Measurements from ENCODE around the gene DLG1. TPM values are rescaled to one million over a fixed set of nuclear protein-coding genes. Genes with fewer than 3 reads are reported as not detected.

Gene DLG1
- total and polyA plus RNA-seq, 2 experiments from 2014 or later = 27.6 to 98.0 TPM

GRCh38 chr3:197331131-197331530 is 32.7 kb upstream of the DLG1 start:
- H3K27ac Mint-ChIP-seq = no peak overlapping the region
- H4K20me1 ChIP-seq (replicated peaks; ENCODE audit: insufficient read depth) = no peaks in the 10 kb centered on the region
- H3K27me3 ChIP-seq (ENCODE audit: insufficient read depth) = no peaks in the 10 kb centered on the region
- H3K36me3 ChIP-seq (ENCODE audit: insufficient read depth) = no peaks in the 10 kb centered on the region
- ATAC-seq (no peak), DNase-seq (ENCODE audit: low spot score) (peak; percentile 25)
- H3K4me1 Mint-ChIP-seq = peaks cover 16% of the 10 kb centered on the region
- no peak overlapping the region for H3K27ac ChIP-seq (ENCODE audit: low read depth)
- peak overlapping the region; percentile 56 for H2AFZ ChIP-seq
- peaks cover 1% of the 10 kb centered on the region for H3K27me3 Mint-ChIP-seq (ENCODE audit: insufficient read depth, low read depth, poor library complexity)
- H3K79me2 ChIP-seq (replicated peaks; ENCODE audit: insufficient read depth) = no peaks in the 10 kb centered on the region
- no peaks in the 10 kb centered on the region for H3F3A ChIP-seq (replicated peaks; ENCODE audit: low read depth)
- H3K4me3 ChIP-seq = no peak overlapping the region
- H3K4me3 Mint-ChIP-seq = no peak overlapping the region
- no peaks in the 10 kb centered on the region for H3K4me1 ChIP-seq (ENCODE audit: insufficient read depth)
- no peak overlapping the region for H3K4me2 ChIP-seq
- no peaks in the 10 kb centered on the region for H3K36me3 Mint-ChIP-seq (ENCODE audit: low read depth)
- no peaks in the 10 kb centered on the region for H3K9me3 Mint-ChIP-seq
- peaks cover 5% of the 10 kb centered on the region; the same call in 1 of the 2 replicates for H3K9me2 ChIP-seq (ENCODE audit: insufficient read depth)
- TF ChIP-seq ZNF331 (CRISPR knock-in tag; IDR thresholded peaks at IDR 0.05; ENCODE audit: low read depth) (no peak), STAT1 (IDR thresholded peaks at IDR 0.05; ENCODE audit: unreplicated experiment) (no peak), CTCF (conservative IDR thresholded peaks at IDR 0.05; ENCODE audit: low read depth in 2 of 2) (0 out of 4 replicates have a peak, but pooled peaks of 1 of the 2 experiments have one; percentile 18), EZH2phosphoT487 (IDR thresholded peaks at IDR 0.05; ENCODE audit: unreplicated experiment) (no peak), POLR2AphosphoS5 (IDR thresholded peaks at IDR 0.05; ENCODE audit: low read depth) (no peak)
- TF ChIP-seq, protein P1, sequence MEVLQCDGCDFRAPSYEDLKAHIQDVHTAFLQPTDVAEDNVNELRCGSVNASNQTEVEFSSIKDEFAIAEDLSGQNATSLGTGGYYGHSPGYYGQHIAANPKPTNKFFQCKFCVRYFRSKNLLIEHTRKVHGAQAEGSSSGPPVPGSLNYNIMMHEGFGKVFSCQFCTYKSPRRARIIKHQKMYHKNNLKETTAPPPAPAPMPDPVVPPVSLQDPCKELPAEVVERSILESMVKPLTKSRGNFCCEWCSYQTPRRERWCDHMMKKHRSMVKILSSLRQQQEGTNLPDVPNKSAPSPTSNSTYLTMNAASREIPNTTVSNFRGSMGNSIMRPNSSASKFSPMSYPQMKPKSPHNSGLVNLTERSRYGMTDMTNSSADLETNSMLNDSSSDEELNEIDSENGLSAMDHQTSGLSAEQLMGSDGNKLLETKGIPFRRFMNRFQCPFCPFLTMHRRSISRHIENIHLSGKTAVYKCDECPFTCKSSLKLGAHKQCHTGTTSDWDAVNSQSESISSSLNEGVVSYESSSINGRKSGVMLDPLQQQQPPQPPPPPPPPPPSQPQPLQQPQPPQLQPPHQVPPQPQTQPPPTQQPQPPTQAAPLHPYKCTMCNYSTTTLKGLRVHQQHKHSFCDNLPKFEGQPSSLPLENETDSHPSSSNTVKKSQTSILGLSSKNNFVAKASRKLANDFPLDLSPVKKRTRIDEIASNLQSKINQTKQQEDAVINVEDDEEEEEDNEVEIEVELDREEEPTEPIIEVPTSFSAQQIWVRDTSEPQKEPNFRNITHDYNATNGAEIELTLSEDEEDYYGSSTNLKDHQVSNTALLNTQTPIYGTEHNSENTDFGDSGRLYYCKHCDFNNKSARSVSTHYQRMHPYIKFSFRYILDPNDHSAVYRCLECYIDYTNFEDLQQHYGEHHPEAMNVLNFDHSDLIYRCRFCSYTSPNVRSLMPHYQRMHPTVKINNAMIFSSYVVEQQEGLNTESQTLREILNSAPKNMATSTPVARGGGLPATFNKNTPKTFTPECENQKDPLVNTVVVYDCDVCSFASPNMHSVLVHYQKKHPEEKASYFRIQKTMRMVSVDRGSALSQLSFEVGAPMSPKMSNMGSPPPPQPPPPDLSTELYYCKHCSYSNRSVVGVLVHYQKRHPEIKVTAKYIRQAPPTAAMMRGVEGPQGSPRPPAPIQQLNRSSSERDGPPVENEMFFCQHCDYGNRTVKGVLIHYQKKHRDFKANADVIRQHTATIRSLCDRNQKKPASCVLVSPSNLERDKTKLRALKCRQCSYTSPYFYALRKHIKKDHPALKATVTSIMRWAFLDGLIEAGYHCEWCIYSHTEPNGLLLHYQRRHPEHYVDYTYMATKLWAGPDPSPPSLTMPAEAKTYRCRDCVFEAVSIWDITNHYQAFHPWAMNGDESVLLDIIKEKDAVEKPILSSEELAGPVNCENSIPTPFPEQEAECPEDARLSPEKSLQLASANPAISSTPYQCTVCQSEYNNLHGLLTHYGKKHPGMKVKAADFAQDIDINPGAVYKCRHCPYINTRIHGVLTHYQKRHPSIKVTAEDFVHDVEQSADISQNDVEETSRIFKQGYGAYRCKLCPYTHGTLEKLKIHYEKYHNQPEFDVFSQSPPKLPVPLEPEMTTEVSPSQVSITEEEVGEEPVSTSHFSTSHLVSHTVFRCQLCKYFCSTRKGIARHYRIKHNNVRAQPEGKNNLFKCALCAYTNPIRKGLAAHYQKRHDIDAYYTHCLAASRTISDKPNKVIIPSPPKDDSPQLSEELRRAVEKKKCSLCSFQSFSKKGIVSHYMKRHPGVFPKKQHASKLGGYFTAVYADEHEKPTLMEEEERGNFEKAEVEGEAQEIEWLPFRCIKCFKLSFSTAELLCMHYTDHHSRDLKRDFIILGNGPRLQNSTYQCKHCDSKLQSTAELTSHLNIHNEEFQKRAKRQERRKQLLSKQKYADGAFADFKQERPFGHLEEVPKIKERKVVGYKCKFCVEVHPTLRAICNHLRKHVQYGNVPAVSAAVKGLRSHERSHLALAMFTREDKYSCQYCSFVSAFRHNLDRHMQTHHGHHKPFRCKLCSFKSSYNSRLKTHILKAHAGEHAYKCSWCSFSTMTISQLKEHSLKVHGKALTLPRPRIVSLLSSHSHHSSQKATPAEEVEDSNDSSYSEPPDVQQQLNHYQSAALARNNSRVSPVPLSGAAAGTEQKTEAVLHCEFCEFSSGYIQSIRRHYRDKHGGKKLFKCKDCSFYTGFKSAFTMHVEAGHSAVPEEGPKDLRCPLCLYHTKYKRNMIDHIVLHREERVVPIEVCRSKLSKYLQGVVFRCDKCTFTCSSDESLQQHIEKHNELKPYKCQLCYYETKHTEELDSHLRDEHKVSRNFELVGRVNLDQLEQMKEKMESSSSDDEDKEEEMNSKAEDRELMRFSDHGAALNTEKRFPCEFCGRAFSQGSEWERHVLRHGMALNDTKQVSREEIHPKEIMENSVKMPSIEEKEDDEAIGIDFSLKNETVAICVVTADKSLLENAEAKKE (CRISPR knock-in tag; IDR thresholded peaks at IDR 0.05) = no peak
